ENCODE measurements around the gene UBE2K. TPM values are rescaled to one million over a fixed set of nuclear protein-coding genes. Genes with fewer than 3 reads are reported as not detected.

The UBE2K gene
- total RNA-seq, 2 donors from 2014 or later = 12.2 to 19.5 TPM

GRCh38 chr4:39710098-39710896 is 12.4 kb downstream of the UBE2K start:
- no peaks in the 10 kb centered on the region for H3K27me3 ChIP-seq
- DNase-seq (no peak), ATAC-seq (no peak)
- H3K9me3 ChIP-seq = no peaks in the 10 kb centered on the region
- TF ChIP-seq, protein P1, sequence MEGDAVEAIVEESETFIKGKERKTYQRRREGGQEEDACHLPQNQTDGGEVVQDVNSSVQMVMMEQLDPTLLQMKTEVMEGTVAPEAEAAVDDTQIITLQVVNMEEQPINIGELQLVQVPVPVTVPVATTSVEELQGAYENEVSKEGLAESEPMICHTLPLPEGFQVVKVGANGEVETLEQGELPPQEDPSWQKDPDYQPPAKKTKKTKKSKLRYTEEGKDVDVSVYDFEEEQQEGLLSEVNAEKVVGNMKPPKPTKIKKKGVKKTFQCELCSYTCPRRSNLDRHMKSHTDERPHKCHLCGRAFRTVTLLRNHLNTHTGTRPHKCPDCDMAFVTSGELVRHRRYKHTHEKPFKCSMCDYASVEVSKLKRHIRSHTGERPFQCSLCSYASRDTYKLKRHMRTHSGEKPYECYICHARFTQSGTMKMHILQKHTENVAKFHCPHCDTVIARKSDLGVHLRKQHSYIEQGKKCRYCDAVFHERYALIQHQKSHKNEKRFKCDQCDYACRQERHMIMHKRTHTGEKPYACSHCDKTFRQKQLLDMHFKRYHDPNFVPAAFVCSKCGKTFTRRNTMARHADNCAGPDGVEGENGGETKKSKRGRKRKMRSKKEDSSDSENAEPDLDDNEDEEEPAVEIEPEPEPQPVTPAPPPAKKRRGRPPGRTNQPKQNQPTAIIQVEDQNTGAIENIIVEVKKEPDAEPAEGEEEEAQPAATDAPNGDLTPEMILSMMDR (IDR thresholded peaks at IDR 0.05) = no peak
- TF ChIP-seq POLR2A (IDR thresholded peaks at IDR 0.05) = no peak
- no peaks in the 10 kb centered on the region for H3K36me3 ChIP-seq (replicated peaks in 1 of 2; ENCODE audit: insufficient read depth in 1 of 2, low read depth in 2 of 2)
- H3K4me1 ChIP-seq = peaks cover 44% of the 10 kb centered on the region
- WGBS, 2 donors = 63 to 69% methylated on average over 3 of the region's 3 CpGs
- no peak overlapping the region for H3K4me3 ChIP-seq
- intact Hi-C loops (cut with DNase I) = no loop called here
- peak overlapping the region in 1 of 4 donors; percentile 49 for H3K27ac ChIP-seq

DNA sequence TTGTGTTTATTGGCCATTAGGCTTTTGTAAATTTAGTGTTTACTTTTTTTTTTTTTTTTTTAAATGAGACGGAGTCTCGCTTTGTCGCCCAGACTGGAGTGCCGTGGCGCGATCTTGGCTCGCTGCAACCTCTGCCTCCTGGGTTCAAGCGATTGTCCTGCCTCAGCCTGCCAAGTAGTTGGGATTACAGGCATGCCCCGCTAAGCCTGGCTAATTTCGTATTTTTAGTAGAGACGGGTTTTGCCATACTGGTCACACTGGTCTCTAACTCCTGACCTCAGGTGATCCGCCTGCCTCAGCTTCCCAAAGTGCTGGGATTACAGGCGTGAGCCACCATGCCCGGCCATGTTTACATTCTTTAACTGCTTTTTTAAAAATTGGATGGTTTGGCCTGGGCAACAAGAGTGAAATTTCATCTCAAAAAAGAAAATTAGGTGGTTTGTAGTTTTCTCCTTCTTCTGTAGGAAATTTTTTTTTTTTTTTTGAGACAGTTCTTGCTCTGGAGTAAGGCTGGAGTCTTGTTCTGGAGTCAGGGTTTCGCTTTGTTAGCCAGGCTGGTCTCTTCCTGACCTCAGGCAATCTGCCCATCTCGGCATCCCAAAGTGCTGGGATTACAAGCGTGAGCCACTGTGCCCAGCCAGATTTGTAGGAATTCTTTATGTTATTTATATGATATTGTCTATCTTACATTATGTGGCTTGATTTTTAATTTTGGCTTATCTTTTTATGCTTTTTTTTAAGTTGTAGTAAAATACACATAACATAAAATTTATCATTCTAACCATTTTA is 15.1 kb downstream of the UBE2K start:
- no peak overlapping the region for H3K27ac ChIP-seq
- TF ChIP-seq, protein P1 (IDR thresholded peaks at IDR 0.05) = no peak
- no peak for TF ChIP-seq POLR2A (IDR thresholded peaks at IDR 0.05)

DNA sequence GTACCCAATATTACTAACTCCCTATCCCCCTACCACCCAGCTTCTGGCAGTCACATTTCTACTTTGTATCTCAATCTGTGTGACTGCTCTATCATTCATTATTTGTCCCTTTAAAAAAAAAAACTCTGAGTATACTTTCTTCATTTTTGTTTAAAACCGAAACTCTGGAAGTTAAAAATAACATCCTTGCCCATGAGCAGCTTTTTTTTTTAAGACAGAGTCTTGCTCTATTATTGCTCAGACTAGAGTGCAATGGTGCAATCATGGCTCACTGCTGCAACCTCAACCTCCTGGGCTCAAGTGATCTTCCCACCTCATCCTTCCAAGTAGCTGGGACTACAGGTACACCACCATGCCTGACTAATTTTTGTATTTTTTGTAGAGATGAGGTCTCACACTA is 15.8 kb downstream of the UBE2K start:
- H3K36me3 ChIP-seq (replicated peaks in 1 of 2; ENCODE audit: insufficient read depth in 1 of 2, low read depth in 2 of 2) = no peaks in the 10 kb centered on the region
- TF ChIP-seq, protein P1 (IDR thresholded peaks at IDR 0.05) = no peak
- no peak for TF ChIP-seq POLR2A (IDR thresholded peaks at IDR 0.05)
- intact Hi-C loops (cut with DNase I) = no loop called here
- ATAC-seq (no peak), DNase-seq (no peak)
- H3K27ac ChIP-seq = no peak overlapping the region
- H3K4me3 ChIP-seq = no peak overlapping the region
- no peaks in the 10 kb centered on the region for H3K27me3 ChIP-seq
- H3K9me3 ChIP-seq = no peaks in the 10 kb centered on the region
- peaks cover 23% of the 10 kb centered on the region for H3K4me1 ChIP-seq
- WGBS, 2 donors = 54 to 62% methylated on average over 1 of the region's 1 CpG

More for the DNA sequence above, 15.1 kb downstream of the UBE2K start:
- intact Hi-C loops (cut with DNase I) = no loop called here
- no peaks in the 10 kb centered on the region for H3K9me3 ChIP-seq
- WGBS, 2 donors = 96 to 97% methylated on average over 17 of the region's 17 CpGs
- H3K27me3 ChIP-seq = no peaks in the 10 kb centered on the region
- ATAC-seq (no peak), DNase-seq (no peak)
- H3K4me1 ChIP-seq = peaks cover 25% of the 10 kb centered on the region
- H3K36me3 ChIP-seq (replicated peaks in 1 of 2; ENCODE audit: insufficient read depth in 1 of 2, low read depth in 2 of 2) = no peaks in the 10 kb centered on the region
- H3K4me3 ChIP-seq = no peak overlapping the region

- Histone ChIP-seq H3K36me3 (replicated peaks in 1 of 2; ENCODE audit: insufficient read depth in 1 of 2, low read depth in 2 of 2) (no peaks in the 10 kb centered on the region), H3K9me3 (no peaks in the 10 kb centered on the region), H3K27ac (no peak overlapping the region), H3K4me3 (no peak overlapping the region), H3K4me1 (peaks cover 23% of the 10 kb centered on the region), H3K27me3 (no peaks in the 10 kb centered on the region)
- DNase-seq = no peak
- no peak for TF ChIP-seq POLR2A (IDR thresholded peaks at IDR 0.05)
- TF ChIP-seq, protein P1 (IDR thresholded peaks at IDR 0.05) = no peak
- 56 to 88% methylated on average over 3 of the region's 3 CpGs for WGBS, 2 donors
- no peak for ATAC-seq
- intact Hi-C loops (cut with DNase I) = no loop called here
Observed at GRCh38 chr4:39714166-39714565, 16.2 kb downstream of the UBE2K start.

All from body of pancreas (tissue), 4 donors.